Central memory CD8-positive, alpha-beta T cell (primary cell): ENCODE results near the gene TRHDE.

Experiments used
- ATAC-seq: fragments of 150-1000 bp; cut with Tn5 transposase; replicated peaks from 2 replicates; pipeline ENCODE4 v1.10.0; 2022; ENCODE audit warnings: mild to moderate bottlenecking, moderate FRiP score, moderate number of reproducible peaks; ENCODE audit not compliant: poor library complexity, severe bottlenecking; ENCODE audit errors: extremely low read depth
- DNase-seq, 2 donors: peaks; one replicate each; pipeline ENCODE4 v3.0.0; 2021; ENCODE audit warnings: low spot score in 2 of 2
- H3K27ac Mint-ChIP-seq: one replicate; pipeline ENCODE4 v1.8.0; 2022; ENCODE audit warnings: low read depth, mild to moderate bottlenecking, moderate library complexity, mixed read lengths
- H3K27me3 Mint-ChIP-seq: one replicate; pipeline ENCODE4 v1.8.0; 2022; ENCODE audit warnings: mixed read lengths
- H3K36me3 Mint-ChIP-seq: one replicate; pipeline ENCODE4 v1.8.0; 2022; ENCODE audit warnings: mild to moderate bottlenecking, moderate library complexity, mixed read lengths; ENCODE audit not compliant: insufficient read depth
- H3K4me1 Mint-ChIP-seq: one replicate; pipeline ENCODE4 v1.8.0; 2022; ENCODE audit warnings: mixed read lengths
- H3K4me3 Mint-ChIP-seq: one replicate; pipeline ENCODE4 v1.8.0; 2022; ENCODE audit warnings: mild to moderate bottlenecking, moderate library complexity, mixed read lengths
- H3K9me3 Mint-ChIP-seq: one replicate; pipeline ENCODE4 v1.8.0; 2022; ENCODE audit warnings: mixed read lengths

TRHDE gene

DNA sequence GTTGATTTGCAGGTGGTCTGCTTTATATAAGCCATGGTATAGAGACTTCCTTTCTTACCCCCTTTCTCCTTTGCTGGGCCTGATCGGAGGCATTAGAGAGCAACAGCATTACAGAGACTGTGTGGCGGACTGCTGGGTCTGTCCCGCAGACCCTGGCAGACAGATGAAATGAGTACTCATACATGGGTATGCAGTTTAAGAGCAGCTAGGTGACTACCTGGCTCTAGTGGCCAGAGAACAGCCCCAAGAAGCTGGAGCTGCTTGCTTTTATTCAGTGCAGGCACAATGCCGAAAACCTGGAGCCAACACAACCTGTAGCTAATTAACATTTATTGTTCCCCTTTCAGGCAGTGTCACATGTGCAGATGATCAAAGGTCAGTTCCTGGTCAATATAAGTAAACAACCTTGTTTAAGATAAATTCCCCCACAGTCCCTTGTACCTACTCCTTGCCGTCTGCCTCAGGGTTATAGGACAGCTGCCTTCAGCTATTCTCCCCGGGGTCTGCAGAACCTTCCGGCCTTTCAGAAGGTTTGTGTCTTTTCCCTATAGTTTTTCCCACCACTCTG, 160.0 kb downstream of the TRHDE start:
- H3K4me1 Mint-ChIP-seq: no peaks in the 10 kb centered on the region
- no peaks in the 10 kb centered on the region for H3K27me3 Mint-ChIP-seq
- no peak overlapping the region for H3K4me3 Mint-ChIP-seq
- DNase-seq (no peak), ATAC-seq (no peak)
- no peaks in the 10 kb centered on the region for H3K36me3 Mint-ChIP-seq
- H3K27ac Mint-ChIP-seq: no peak overlapping the region
- peaks cover 5% of the 10 kb centered on the region for H3K9me3 Mint-ChIP-seq

DNA sequence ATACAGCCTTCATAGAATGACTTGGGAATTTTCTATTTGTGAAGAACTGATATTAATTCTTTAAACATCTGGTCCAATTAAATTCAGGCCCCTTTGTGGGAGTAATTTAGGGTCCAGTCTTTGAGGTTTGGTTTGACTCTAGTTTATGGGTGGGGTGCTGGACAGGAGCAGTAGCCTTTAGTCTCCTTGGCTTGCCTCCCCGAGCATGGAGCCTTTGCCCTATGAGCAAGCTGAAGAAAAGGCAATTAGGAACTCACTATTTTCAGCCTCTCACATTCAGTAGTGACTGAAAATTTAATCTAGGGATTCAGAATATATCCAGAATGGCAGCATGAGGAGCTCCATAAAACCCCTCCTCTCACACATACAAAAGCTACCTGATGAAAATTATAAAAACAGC, 161.1 kb downstream of the TRHDE start:
- Mint-ChIP-seq H3K27ac (no peak overlapping the region), H3K36me3 (no peaks in the 10 kb centered on the region), H3K9me3 (peaks cover 5% of the 10 kb centered on the region), H3K27me3 (no peaks in the 10 kb centered on the region), H3K4me3 (no peak overlapping the region), H3K4me1 (no peaks in the 10 kb centered on the region)
- DNase-seq: no peak
- ATAC-seq: no peak

DNA sequence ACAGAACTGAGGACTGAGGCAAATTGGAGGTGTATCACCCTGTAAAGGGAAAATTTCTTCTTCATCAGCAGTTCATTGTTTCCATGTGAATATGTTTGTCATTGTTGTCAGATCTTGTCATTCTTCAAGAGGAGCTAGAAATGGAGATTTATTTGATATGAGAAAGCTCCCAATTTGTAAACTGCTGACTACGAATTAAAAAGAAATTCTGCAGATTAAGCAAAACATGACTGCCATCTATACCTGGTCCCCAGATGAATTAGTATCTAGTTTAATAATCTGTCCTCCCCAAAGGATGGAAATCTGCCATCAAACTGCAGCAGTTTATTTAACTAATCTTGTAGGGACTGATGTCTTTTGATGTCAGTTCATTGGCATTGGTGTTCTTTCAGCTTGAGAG, 162.8 kb downstream of the TRHDE start:
- no peak overlapping the region for H3K27ac Mint-ChIP-seq
- no peaks in the 10 kb centered on the region for H3K27me3 Mint-ChIP-seq
- DNase-seq (no peak), ATAC-seq (no peak)
- no peak overlapping the region for H3K4me3 Mint-ChIP-seq
- H3K4me1 Mint-ChIP-seq: no peaks in the 10 kb centered on the region
- H3K9me3 Mint-ChIP-seq: peaks cover 9% of the 10 kb centered on the region
- H3K36me3 Mint-ChIP-seq: no peaks in the 10 kb centered on the region

DNA sequence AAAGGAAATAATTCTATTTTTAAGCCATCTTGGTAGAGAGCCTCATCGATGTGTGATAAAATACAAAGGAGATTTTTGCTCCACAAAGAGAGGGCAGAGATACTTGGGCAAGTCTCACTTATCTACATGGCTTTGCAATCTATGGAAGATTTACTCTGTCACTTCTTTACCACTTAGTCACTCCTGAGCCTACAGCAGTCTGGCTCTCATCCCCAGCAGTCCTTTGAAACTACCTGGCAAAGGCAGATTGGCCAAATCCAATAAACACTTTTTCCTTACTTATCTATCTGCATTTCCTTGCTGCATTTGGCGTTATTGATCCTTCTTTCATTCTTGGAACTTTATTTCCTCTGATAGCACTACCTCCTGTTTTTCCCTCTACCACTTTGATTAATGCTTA, 170.0 kb downstream of the TRHDE start:
- Mint-ChIP-seq H3K36me3 (no peaks in the 10 kb centered on the region), H3K27ac (no peak overlapping the region)

GRCh38 chr12:72444125-72444524, 172.0 kb downstream of the TRHDE start:
- Mint-ChIP-seq H3K27me3 (no peaks in the 10 kb centered on the region), H3K4me1 (no peaks in the 10 kb centered on the region), H3K27ac (no peak overlapping the region), H3K9me3 (peaks cover 15% of the 10 kb centered on the region), H3K36me3 (no peaks in the 10 kb centered on the region), H3K4me3 (no peak overlapping the region)
- DNase-seq: no peak
- no peak for ATAC-seq

More for the DNA sequence above, 170.0 kb downstream of the TRHDE start:
- no peaks in the 10 kb centered on the region for H3K27me3 Mint-ChIP-seq
- H3K4me3 Mint-ChIP-seq: no peak overlapping the region
- DNase-seq (no peak), ATAC-seq (no peak)
- H3K9me3 Mint-ChIP-seq: peaks cover 15% of the 10 kb centered on the region
- H3K4me1 Mint-ChIP-seq: no peaks in the 10 kb centered on the region

GRCh38 chr12:72444566-72444965, 172.4 kb downstream of the TRHDE start:
- H3K36me3 Mint-ChIP-seq: no peaks in the 10 kb centered on the region

DNA sequence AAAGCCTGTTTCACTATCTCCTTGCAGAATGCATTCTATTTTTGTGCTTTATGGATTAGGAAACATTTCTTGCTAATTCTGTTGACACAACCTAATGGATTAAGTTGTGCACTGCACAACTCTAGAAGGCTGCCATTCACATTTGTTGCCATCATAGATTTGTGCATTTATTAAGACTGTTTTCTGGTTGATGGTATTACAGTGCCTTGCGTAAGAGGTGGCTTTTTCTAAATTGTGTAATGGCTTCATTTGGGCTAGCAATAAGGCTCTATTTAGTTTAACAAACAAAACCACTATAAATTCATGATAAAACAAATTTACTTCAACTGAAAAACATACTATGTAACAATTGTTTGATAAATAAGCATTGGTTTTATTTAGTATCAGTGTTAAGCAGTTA, 175.9 kb downstream of the TRHDE start:
- Mint-ChIP-seq H3K36me3 (no peaks in the 10 kb centered on the region), H3K27me3 (no peaks in the 10 kb centered on the region), H3K4me3 (no peak overlapping the region), H3K9me3 (peaks cover 14% of the 10 kb centered on the region), H3K27ac (no peak overlapping the region), H3K4me1 (no peaks in the 10 kb centered on the region)
- no peak for DNase-seq
- ATAC-seq: no peak

More at GRCh38 chr12:72444566-72444965, 172.4 kb downstream of the TRHDE start:
- H3K4me3 Mint-ChIP-seq: no peak overlapping the region
- H3K27me3 Mint-ChIP-seq: no peaks in the 10 kb centered on the region
- no peak overlapping the region for H3K27ac Mint-ChIP-seq
- H3K9me3 Mint-ChIP-seq: peaks cover 15% of the 10 kb centered on the region
- no peaks in the 10 kb centered on the region for H3K4me1 Mint-ChIP-seq
- DNase-seq (no peak), ATAC-seq (no peak)

DNA sequence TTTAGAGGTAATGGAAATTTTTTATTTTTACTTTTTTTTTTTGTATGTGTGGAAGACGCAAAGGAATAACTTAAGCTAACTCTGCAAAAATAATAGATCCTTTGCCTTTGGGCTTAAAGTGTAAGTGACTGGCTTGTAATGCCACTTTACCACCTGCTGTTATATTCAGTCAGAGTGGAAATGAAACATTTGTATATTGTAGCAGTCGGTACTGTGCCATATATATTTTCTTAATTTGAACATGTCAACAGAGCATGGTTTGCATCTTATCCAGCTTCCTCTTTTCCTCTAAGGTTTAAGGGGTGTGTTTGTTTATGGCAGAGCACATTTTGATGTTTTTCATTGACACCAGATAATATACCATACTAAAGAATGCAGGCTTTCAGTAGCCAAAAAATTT, 176.6 kb downstream of the TRHDE start:
- Mint-ChIP-seq H3K27me3 (no peaks in the 10 kb centered on the region), H3K4me1 (no peaks in the 10 kb centered on the region), H3K4me3 (no peak overlapping the region), H3K36me3 (no peaks in the 10 kb centered on the region), H3K27ac (no peak overlapping the region), H3K9me3 (peaks cover 13% of the 10 kb centered on the region)
- DNase-seq (no peak), ATAC-seq (no peak)

DNA sequence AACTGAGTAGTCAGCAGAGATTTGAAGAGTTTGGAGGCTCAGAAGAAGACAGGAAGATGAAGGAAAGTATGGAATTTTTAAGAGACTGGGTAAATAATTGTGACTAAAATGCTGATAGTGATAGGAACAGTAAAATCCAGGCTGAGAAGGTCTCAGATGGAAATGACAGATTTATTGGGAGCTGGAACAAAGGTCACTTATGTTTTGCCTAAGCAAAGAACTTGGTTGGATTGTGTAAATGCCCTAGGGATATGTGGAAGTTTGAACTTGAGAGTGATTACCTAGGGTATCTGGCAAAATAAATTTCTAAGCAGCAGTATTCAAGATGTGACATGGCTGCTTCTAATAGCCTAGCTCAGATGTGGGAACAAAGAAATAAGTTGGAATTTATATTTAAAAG, 180.9 kb downstream of the TRHDE start:
- no peak overlapping the region for H3K27ac Mint-ChIP-seq
- no peaks in the 10 kb centered on the region for H3K36me3 Mint-ChIP-seq
- H3K27me3 Mint-ChIP-seq: no peaks in the 10 kb centered on the region
- no peak overlapping the region for H3K4me3 Mint-ChIP-seq
- DNase-seq (no peak), ATAC-seq (no peak)
- no peaks in the 10 kb centered on the region for H3K4me1 Mint-ChIP-seq
- H3K9me3 Mint-ChIP-seq: peaks cover 14% of the 10 kb centered on the region

GRCh38 chr12:72453550-72453949, 181.4 kb downstream of the TRHDE start:
- no peak for ATAC-seq
- Mint-ChIP-seq H3K4me1 (no peaks in the 10 kb centered on the region), H3K4me3 (no peak overlapping the region), H3K9me3 (peaks cover 19% of the 10 kb centered on the region), H3K27me3 (no peaks in the 10 kb centered on the region), H3K27ac (no peak overlapping the region), H3K36me3 (no peaks in the 10 kb centered on the region)
- DNase-seq: no peak

- H3K36me3 Mint-ChIP-seq: no peaks in the 10 kb centered on the region
- H3K9me3 Mint-ChIP-seq: peaks cover 11% of the 10 kb centered on the region
These were observed 192.3 kb downstream of the TRHDE start for GRCh38 chr12:72464471-72464870.

DNA sequence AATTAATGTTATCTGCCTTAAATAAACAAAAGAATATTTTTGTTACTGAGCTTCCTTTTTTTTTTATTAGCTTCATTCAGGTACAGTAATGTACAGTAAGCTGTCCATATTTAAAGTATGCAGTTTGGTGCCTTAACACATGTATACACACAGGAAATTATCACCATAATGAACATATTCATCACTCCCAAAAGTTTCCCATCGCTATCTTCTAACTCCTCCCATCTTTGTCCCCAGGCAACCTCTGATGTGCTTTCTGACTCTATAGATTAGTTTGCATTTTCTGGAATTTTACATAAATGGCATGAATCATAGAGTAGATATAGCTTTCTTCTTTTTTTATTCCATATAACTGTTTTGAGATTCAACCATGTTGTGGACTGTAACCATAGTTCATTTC, 193.0 kb downstream of the TRHDE start:
- no peak overlapping the region for H3K27ac Mint-ChIP-seq
- H3K36me3 Mint-ChIP-seq: no peaks in the 10 kb centered on the region
- ATAC-seq (no peak), DNase-seq (no peak)
- H3K4me1 Mint-ChIP-seq: no peaks in the 10 kb centered on the region
- no peaks in the 10 kb centered on the region for H3K27me3 Mint-ChIP-seq
- peaks cover 11% of the 10 kb centered on the region for H3K9me3 Mint-ChIP-seq
- H3K4me3 Mint-ChIP-seq: no peak overlapping the region

More at GRCh38 chr12:72464471-72464870, 192.3 kb downstream of the TRHDE start:
- H3K4me3 Mint-ChIP-seq: no peak overlapping the region
- H3K27ac Mint-ChIP-seq: no peak overlapping the region
- no peaks in the 10 kb centered on the region for H3K4me1 Mint-ChIP-seq
- no peaks in the 10 kb centered on the region for H3K27me3 Mint-ChIP-seq
- no peak for DNase-seq
- no peak for ATAC-seq

GRCh38 chr12:72465940-72466630, 193.9 kb downstream of the TRHDE start:
- Mint-ChIP-seq H3K4me3 (no peak overlapping the region), H3K4me1 (no peaks in the 10 kb centered on the region), H3K9me3 (peaks cover 11% of the 10 kb centered on the region)

More at GRCh38 chr12:72465940-72466630, 193.9 kb downstream of the TRHDE start:
- H3K36me3 Mint-ChIP-seq: no peaks in the 10 kb centered on the region
- ATAC-seq (no peak), DNase-seq (no peak)
- no peaks in the 10 kb centered on the region for H3K27me3 Mint-ChIP-seq
- H3K27ac Mint-ChIP-seq: no peak overlapping the region
